Activated naive CD8-positive, alpha-beta T cell treated with anti-CD3 and anti-CD28 coated beads, Interleukin-2, amount 50 U/mL, for 24 hours (primary cell): ENCODE results near the gene SNX10.
A peak's percentile ranks its signal among the peaks of the same experiment; 100 is the strongest.

Experiments
- ATAC-seq: fragments of 150-1000 bp; cut with Tn5 transposase; one replicate; pipeline ENCODE4 v1.10.0; 2021
- DNase-seq: peaks from one replicate; pipeline ENCODE4 v3.0.0; 2021
- H3K27ac Mint-ChIP-seq: one replicate; pipeline ENCODE4 v1.8.0; 2021; ENCODE audit warnings: mild to moderate bottlenecking, mixed read lengths
- H3K27me3 Mint-ChIP-seq: one replicate; pipeline ENCODE4 v1.8.0; 2021; ENCODE audit warnings: mixed read lengths
- H3K36me3 Mint-ChIP-seq: one replicate; pipeline ENCODE4 v1.8.0; 2021; ENCODE audit warnings: low read depth, mixed read lengths
- H3K4me1 Mint-ChIP-seq: one replicate; pipeline ENCODE4 v1.8.0; 2021; ENCODE audit warnings: mixed read lengths
- H3K4me3 Mint-ChIP-seq: one replicate; pipeline ENCODE4 v1.8.0; 2021; ENCODE audit warnings: mild to moderate bottlenecking, moderate library complexity, mixed read lengths
- H3K9me3 Mint-ChIP-seq: one replicate; pipeline ENCODE4 v1.8.0; 2021; ENCODE audit warnings: mixed read lengths

SNX10 gene

GRCh38 chr7:26340476-26341018, 48.9 kb downstream of the SNX10 start:
- no peaks in the 10 kb centered on the region for H3K27me3 Mint-ChIP-seq
- DNase-seq (no peak), ATAC-seq (no peak)
- H3K27ac Mint-ChIP-seq, result no peak overlapping the region
- peaks cover 8% of the 10 kb centered on the region for H3K4me1 Mint-ChIP-seq
- no peak overlapping the region for H3K4me3 Mint-ChIP-seq
- H3K9me3 Mint-ChIP-seq, result no peaks in the 10 kb centered on the region
- peaks cover 2% of the 10 kb centered on the region for H3K36me3 Mint-ChIP-seq

DNA sequence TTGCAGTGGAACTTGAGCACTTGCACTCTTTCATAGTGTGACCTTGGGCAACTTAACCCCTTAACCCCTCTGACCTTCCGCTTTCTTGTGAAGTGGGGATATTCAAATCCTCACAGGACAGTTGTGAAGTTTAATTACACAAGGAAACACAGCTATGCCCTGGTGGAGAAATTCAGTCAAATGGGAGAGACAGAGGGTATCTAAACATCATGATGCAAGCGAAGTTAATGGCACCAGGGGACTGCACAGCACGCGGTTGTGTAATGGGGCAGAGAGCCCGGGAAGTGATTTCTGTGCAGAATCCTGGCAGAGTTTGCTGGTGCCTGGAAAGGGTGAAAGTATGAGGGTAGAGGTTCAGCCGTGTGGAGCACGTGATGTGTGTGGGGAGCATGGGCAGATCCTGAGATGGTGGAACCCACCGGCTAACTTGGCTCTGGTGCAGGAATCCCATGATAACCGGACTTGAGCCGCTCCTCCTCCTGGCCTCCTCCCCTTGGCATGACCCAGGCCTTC, 51.7 kb downstream of the SNX10 start:
- DNase-seq, result no peak
- H3K4me1 Mint-ChIP-seq, result peaks cover 5% of the 10 kb centered on the region
- H3K36me3 Mint-ChIP-seq, result peaks cover 10% of the 10 kb centered on the region
- H3K27ac Mint-ChIP-seq, result no peak overlapping the region
- H3K9me3 Mint-ChIP-seq, result no peaks in the 10 kb centered on the region
- no peaks in the 10 kb centered on the region for H3K27me3 Mint-ChIP-seq
- no peak for ATAC-seq
- H3K4me3 Mint-ChIP-seq, result no peak overlapping the region

- peaks cover 5% of the 10 kb centered on the region for H3K4me1 Mint-ChIP-seq
- H3K27ac Mint-ChIP-seq, result no peak overlapping the region
- no peak for DNase-seq
- H3K27me3 Mint-ChIP-seq, result no peaks in the 10 kb centered on the region
- H3K36me3 Mint-ChIP-seq, result peaks cover 10% of the 10 kb centered on the region
- no peak for ATAC-seq
- no peaks in the 10 kb centered on the region for H3K9me3 Mint-ChIP-seq
- no peak overlapping the region for H3K4me3 Mint-ChIP-seq
Observed at GRCh38 chr7:26343837-26344236, 52.2 kb downstream of the SNX10 start.

DNA sequence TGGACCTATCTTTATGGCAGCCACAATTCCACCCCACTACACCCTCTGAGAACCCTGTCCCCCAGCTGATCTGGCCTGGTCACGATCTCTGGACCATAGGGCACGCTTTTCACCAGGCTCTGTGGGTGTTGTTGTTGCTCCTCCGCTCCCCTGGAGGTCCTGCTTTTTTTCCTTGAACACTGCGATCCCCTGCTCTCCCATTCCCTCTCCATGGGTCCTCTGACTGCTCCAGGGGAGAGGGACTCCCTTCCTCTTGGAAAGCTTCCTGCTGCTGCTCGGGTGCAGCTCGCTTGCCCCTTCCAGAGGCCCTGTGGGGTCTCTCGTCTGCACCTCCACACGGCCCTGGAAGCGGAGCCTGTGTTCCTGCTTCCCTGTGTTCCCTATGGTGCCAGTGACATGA, 53.5 kb downstream of the SNX10 start:
- H3K36me3 Mint-ChIP-seq, result peaks cover 12% of the 10 kb centered on the region
- H3K4me1 Mint-ChIP-seq, result peaks cover 5% of the 10 kb centered on the region
- H3K9me3 Mint-ChIP-seq, result no peaks in the 10 kb centered on the region
- no peaks in the 10 kb centered on the region for H3K27me3 Mint-ChIP-seq
- no peak overlapping the region for H3K4me3 Mint-ChIP-seq
- H3K27ac Mint-ChIP-seq, result no peak overlapping the region
- ATAC-seq (no peak), DNase-seq (no peak)

DNA sequence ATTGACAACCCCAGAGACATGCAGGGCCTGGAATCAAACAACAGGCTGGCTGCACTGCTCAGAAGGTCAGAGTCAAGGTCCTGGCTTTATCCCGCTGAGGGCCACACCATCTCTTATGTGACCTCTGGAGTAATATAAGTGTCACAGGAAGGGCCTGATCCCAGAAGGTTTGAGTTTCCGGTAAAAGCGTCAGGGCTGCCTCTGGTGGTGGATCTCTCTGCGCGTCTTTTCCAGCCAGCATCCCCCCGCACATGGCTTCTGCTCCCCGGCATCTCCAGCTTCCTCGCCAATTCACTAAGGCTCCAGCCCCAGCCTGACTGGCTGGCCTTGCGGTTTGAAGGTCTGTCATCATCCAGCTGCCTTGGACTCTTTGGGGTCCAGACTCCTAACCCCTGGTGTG, 54.2 kb downstream of the SNX10 start:
- DNase-seq (no peak), ATAC-seq (no peak)
- H3K9me3 Mint-ChIP-seq, result no peaks in the 10 kb centered on the region
- H3K4me3 Mint-ChIP-seq, result no peak overlapping the region
- H3K4me1 Mint-ChIP-seq, result peaks cover 5% of the 10 kb centered on the region
- no peak overlapping the region for H3K27ac Mint-ChIP-seq
- H3K36me3 Mint-ChIP-seq, result peaks cover 12% of the 10 kb centered on the region
- no peaks in the 10 kb centered on the region for H3K27me3 Mint-ChIP-seq

DNA sequence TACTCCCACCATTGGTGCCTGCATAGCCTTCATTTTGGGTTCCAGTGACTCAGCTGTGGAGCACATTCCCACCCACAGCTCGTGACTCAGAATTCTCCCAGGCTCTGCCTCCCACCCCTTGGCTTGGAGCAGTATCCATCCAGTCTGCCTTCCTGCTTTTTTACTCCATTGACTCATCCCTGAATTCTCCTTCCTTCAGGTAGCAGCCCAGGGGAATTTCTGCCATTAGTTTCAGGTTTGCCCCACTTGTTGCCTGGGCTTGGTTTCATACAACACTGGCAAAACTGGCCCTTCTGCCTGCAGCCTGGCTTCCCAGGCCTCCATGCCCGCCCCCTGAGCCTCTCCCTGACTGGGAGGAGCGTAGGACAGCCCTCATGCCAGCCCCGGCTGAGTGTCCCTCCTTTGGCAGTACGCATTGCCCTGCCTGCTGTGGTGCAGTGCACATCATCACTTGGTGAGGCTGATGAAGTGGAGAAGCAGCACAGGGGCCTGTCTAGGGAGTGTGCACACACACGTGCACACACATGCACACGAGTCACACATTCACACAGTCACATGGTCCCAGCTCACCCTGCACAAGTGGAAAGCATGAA, 55.0 kb downstream of the SNX10 start:
- no peak overlapping the region for H3K27ac Mint-ChIP-seq

DNA sequence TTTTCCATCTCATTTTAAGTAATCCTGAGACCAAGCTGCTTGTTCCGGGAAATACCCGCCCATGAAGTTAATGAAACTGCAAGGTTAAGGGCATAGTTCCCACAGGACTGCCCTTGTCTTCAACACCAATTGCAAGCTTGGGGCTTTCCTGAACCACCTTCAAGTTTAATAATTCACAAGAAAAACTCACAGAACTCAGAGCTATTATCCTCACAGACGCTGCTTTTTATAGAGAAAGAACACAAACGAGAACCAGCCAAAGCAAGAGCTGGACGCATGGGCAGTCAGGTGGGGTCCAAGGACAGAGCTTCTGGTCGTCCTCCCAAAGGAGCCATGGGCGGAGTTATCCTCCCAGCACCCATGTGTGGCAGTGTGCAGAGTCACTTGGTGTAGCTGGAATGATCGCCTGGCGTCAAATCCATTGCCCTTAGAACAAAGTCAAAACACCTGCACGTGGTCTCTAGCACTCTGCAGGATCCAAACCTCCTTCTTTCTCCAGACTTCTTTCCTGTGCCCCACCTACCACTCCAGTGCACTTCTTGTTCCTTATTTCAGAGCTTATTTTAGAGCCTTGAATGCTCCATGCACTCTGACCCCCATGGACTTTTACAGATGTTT, 56.7 kb downstream of the SNX10 start:
- H3K9me3 Mint-ChIP-seq, result no peaks in the 10 kb centered on the region
- H3K4me1 Mint-ChIP-seq, result peaks cover 5% of the 10 kb centered on the region
- ATAC-seq (no peak), DNase-seq (no peak)
- no peaks in the 10 kb centered on the region for H3K27me3 Mint-ChIP-seq
- H3K27ac Mint-ChIP-seq, result no peak overlapping the region
- peaks cover 16% of the 10 kb centered on the region for H3K36me3 Mint-ChIP-seq
- no peak overlapping the region for H3K4me3 Mint-ChIP-seq

More for the DNA sequence above, 55.0 kb downstream of the SNX10 start:
- Mint-ChIP-seq H3K4me3 (no peak overlapping the region), H3K27me3 (no peaks in the 10 kb centered on the region), H3K36me3 (peaks cover 16% of the 10 kb centered on the region), H3K4me1 (peaks cover 5% of the 10 kb centered on the region), H3K9me3 (no peaks in the 10 kb centered on the region)
- peak; percentile 77 for ATAC-seq
- DNase-seq, result no peak

GRCh38 chr7:26349005-26349915, 57.6 kb downstream of the SNX10 start:
- Mint-ChIP-seq H3K4me1 (peaks cover 5% of the 10 kb centered on the region), H3K4me3 (no peak overlapping the region), H3K9me3 (no peaks in the 10 kb centered on the region), H3K27me3 (no peaks in the 10 kb centered on the region), H3K36me3 (peaks cover 16% of the 10 kb centered on the region), H3K27ac (no peak overlapping the region)
- ATAC-seq (no peak), DNase-seq (no peak)

DNA sequence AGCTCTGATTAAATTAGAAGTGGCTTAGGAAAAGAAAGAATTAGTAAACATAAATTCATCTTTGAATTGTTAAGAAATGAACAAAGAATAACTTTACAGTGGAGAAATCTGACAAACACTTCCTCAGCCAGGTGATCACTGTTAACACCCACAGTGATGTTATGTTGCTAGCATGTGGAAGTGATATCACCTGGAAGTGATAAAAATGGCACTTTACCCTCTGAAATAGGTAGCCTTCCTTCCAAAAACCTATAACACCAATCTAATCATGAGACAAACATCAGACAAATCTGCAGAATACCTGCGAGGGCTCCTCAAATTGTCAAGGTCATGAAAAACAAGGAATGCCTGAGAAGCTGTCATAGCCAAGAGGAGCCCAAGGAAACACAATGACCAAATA, 59.5 kb downstream of the SNX10 start:
- no peak for ATAC-seq
- H3K27ac Mint-ChIP-seq, result no peak overlapping the region
- H3K4me3 Mint-ChIP-seq, result no peak overlapping the region
- H3K36me3 Mint-ChIP-seq, result peaks cover 11% of the 10 kb centered on the region
- no peaks in the 10 kb centered on the region for H3K27me3 Mint-ChIP-seq
- H3K4me1 Mint-ChIP-seq, result peaks cover 5% of the 10 kb centered on the region
- H3K9me3 Mint-ChIP-seq, result no peaks in the 10 kb centered on the region
- no peak for DNase-seq

DNA sequence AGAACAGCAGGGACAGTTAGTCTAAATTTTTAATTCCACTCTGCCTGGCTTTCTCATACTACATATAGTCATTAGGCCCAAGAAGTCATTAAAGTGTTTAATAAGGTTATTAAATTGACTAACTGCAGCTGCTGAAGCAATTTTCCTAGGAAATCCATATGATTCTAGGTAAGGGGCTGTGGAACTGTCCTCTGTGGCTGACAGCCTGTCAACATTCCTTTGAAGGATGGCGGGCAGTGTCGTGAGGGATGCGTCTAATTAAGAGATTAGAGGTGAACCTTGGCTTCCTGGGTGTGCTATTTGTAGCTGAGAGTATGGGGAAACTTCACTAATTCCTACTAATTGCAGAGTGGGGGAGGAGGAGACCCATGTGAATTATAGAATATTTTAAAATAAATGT, 64.6 kb downstream of the SNX10 start:
- H3K4me3 Mint-ChIP-seq, result no peak overlapping the region
- H3K27ac Mint-ChIP-seq, result no peak overlapping the region
- peaks cover 4% of the 10 kb centered on the region for H3K36me3 Mint-ChIP-seq
- DNase-seq, result no peak
- peaks cover 4% of the 10 kb centered on the region for H3K4me1 Mint-ChIP-seq
- no peak for ATAC-seq
- no peaks in the 10 kb centered on the region for H3K9me3 Mint-ChIP-seq
- no peaks in the 10 kb centered on the region for H3K27me3 Mint-ChIP-seq

DNA sequence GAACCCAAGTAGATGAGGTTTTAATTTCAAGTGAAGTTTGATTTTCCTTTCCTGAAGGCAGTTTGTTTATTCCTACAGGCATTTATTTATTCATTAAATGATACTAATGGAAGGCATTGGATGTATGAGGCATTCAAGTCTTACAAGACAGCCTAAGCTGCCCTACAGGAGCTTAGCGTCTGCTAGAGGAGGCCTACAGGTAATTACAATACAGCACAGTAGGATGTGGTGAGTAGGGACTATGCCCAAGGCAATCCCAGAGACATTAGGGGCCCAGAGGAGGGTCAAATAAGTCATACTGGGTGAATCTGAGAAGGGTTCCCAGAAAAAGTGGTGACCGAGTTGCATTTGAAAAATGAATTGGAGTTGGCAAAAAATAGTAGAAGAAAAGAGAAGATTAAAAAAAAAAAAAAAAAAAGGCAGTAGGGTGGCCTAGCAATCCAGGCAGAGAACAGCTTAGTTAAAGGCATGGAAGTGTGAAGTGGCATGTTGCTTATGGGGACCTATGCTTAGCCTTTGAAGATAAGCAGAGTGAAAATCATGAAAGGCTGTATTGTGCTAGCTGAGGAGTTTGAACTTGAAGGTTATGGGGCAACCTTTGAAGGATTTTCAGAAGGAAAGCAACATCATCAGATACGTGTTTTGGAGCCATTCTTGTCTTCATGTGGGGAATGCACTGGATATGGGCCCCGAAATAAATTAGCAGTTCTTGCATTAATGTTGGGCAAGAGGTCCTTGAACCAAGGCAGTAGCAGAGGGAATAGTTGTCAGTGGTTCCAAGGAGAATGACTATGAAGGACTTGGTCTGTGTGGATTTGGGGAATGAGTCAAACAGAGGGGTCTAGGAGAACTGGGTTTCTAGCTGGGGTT, 65.5 kb downstream of the SNX10 start:
- Mint-ChIP-seq H3K36me3 (peaks cover 2% of the 10 kb centered on the region), H3K9me3 (no peaks in the 10 kb centered on the region), H3K27ac (no peak overlapping the region), H3K4me3 (no peak overlapping the region), H3K27me3 (no peaks in the 10 kb centered on the region), H3K4me1 (peaks cover 4% of the 10 kb centered on the region)
- DNase-seq (no peak), ATAC-seq (no peak)

DNA sequence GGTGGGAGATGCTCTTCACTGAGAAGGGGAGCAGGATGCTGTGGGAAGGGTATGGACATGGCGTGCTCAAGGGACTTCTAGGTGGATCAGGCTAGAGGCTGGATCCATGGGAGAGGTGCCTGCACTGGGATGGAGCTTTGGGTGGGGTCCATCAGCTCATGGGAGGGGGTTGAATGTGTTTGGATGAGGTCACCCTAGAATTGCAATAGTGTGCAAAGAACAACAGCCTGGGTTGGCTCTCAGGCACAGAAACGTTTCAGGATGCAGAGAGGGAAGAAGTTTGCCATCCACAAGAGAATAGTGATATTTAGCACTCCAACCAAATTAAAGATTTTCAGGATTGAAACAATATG, 66.1 kb downstream of the SNX10 start:
- no peak overlapping the region for H3K27ac Mint-ChIP-seq

DNA sequence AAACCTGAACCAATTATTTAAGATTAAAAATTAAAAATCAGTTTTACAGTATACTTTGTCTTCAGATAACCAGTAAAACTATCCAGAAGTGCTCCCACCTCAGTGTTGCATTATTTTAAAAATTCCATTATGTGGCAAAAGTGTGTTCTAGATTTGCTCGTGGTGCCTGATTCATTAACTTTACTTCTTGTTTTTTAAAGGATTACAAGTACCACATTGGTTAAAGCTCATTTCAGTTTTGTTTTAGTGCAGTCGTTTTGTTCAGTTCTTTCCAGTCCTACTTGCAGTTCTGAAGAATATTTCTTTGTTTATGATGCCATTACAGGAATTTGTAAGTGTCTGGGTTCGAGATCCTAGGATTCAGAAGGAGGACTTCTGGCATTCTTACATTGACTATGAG, 69.0 kb downstream of the SNX10 start:
- ATAC-seq, result no peak
- Mint-ChIP-seq H3K9me3 (no peaks in the 10 kb centered on the region), H3K27ac (no peak overlapping the region), H3K4me3 (no peak overlapping the region), H3K27me3 (no peaks in the 10 kb centered on the region), H3K36me3 (peaks cover 2% of the 10 kb centered on the region), H3K4me1 (peaks cover 6% of the 10 kb centered on the region)
- no peak for DNase-seq

More for the DNA sequence above, 66.1 kb downstream of the SNX10 start:
- H3K36me3 Mint-ChIP-seq, result peaks cover 2% of the 10 kb centered on the region
- no peaks in the 10 kb centered on the region for H3K27me3 Mint-ChIP-seq
- no peak overlapping the region for H3K4me3 Mint-ChIP-seq
- no peaks in the 10 kb centered on the region for H3K9me3 Mint-ChIP-seq
- peaks cover 4% of the 10 kb centered on the region for H3K4me1 Mint-ChIP-seq
- DNase-seq, result no peak
- no peak for ATAC-seq

DNA sequence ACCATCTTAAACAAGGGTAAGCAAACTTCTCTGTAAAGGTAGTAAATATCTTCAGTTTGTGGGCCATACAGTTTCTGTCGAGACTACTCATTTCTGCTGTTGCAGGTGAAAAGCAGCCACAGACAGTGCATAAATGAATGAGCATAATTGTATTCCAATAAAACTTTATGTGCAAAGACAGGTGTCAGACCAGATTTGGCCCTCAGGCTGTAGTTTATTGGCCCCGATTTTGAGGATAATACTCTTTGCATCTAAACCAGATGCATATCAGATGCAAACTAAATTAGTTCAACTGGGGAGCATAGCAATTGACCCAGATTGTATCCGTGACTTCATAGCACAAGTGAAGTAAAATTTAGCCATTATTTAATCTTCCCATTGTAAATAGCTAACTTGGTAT, 70.0 kb downstream of the SNX10 start:
- ATAC-seq (no peak), DNase-seq (no peak)
- H3K27ac Mint-ChIP-seq, result no peak overlapping the region
- H3K36me3 Mint-ChIP-seq, result peaks cover 2% of the 10 kb centered on the region
- H3K4me1 Mint-ChIP-seq, result peaks cover 6% of the 10 kb centered on the region
- H3K27me3 Mint-ChIP-seq, result no peaks in the 10 kb centered on the region
- no peak overlapping the region for H3K4me3 Mint-ChIP-seq
- H3K9me3 Mint-ChIP-seq, result no peaks in the 10 kb centered on the region
